HEK293 (cell line): Measurements from ENCODE around the gene USP50.

Source experiments
- CTCF ChIP-seq: fragments of 450-650 bp; formaldehyde crosslinking; IDR thresholded peaks from 2 replicates; pipeline ENCODE4 v1.5.1; 2016; ENCODE audit warnings: missing biosample characterization, missing genetic modification characterization
- REST ChIP-seq: fragments of 450-650 bp; formaldehyde crosslinking; IDR thresholded peaks from 2 replicates; pipeline ENCODE4 v1.5.1; 2016; ENCODE audit warnings: missing biosample characterization, missing genetic modification characterization
- YY1 ChIP-seq: fragments of 450-650 bp; formaldehyde crosslinking; IDR thresholded peaks from 2 replicates; pipeline ENCODE4 v1.5.1; 2018; ENCODE audit warnings: missing biosample characterization, missing genetic modification characterization
- ZNF292 ChIP-seq: fragments of 450-650 bp; formaldehyde crosslinking; IDR thresholded peaks from 2 replicates; pipeline ENCODE4 v1.5.1; 2016; ENCODE audit warnings: low read depth, missing biosample characterization, missing genetic modification characterization, borderline replicate concordance
- ZNF416 ChIP-seq: fragments of 450-650 bp; formaldehyde crosslinking; IDR thresholded peaks from 2 replicates; pipeline ENCODE4 v1.5.1; 2016; ENCODE audit warnings: missing biosample characterization, missing genetic modification characterization
- ZNF548 ChIP-seq: fragments of 450-650 bp; formaldehyde crosslinking; IDR thresholded peaks from 2 replicates; pipeline ENCODE4 v1.5.1; 2016; ENCODE audit warnings: missing biosample characterization, missing genetic modification characterization
- ZNF561 ChIP-seq: fragments of 450-650 bp; IDR thresholded peaks from 2 replicates; pipeline ENCODE4 v1.5.1; 2018; ENCODE audit warnings: missing biosample characterization, missing genetic modification characterization, borderline replicate concordance
- ZNF654 ChIP-seq: fragments of 450-650 bp; formaldehyde crosslinking; IDR thresholded peaks from 2 replicates; pipeline ENCODE4 v1.5.1; 2016; ENCODE audit warnings: low read depth, missing biosample characterization, missing genetic modification characterization
- TF ChIP-seq, protein P1 (sequence below): fragments of 450-650 bp; formaldehyde crosslinking; IDR thresholded peaks from 2 replicates; pipeline ENCODE4 v1.5.1; 2016; ENCODE audit warnings: missing biosample characterization, missing genetic modification characterization

- TF ChIP-seq YY1 (tag by site-specific recombination): no peak
- no peak for TF ChIP-seq ZNF292
- no peak for TF ChIP-seq CTCF
- TF ChIP-seq REST (tag by site-specific recombination): no peak
- no peak for TF ChIP-seq ZNF548
- TF ChIP-seq ZNF416 (tag by site-specific recombination): no peak
- TF ChIP-seq, protein P1, sequence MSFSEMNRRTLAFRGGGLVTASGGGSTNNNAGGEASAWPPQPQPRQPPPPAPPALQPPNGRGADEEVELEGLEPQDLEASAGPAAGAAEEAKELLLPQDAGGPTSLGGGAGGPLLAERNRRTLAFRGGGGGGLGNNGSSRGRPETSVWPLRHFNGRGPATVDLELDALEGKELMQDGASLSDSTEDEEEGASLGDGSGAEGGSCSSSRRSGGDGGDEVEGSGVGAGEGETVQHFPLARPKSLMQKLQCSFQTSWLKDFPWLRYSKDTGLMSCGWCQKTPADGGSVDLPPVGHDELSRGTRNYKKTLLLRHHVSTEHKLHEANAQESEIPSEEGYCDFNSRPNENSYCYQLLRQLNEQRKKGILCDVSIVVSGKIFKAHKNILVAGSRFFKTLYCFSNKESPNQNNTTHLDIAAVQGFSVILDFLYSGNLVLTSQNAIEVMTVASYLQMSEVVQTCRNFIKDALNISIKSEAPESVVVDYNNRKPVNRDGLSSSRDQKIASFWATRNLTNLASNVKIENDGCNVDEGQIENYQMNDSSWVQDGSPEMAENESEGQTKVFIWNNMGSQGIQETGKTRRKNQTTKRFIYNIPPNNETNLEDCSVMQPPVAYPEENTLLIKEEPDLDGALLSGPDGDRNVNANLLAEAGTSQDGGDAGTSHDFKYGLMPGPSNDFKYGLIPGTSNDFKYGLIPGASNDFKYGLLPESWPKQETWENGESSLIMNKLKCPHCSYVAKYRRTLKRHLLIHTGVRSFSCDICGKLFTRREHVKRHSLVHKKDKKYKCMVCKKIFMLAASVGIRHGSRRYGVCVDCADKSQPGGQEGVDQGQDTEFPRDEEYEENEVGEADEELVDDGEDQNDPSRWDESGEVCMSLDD (tag by site-specific recombination): no peak
- no peak for TF ChIP-seq ZNF561 (tag by site-specific recombination)
- no peak for TF ChIP-seq ZNF654
These were observed 59.2 kb downstream of the USP50 start for GRCh38 chr15:50487287-50487686.
